GM10266 (cell line): Measurements from ENCODE around the gene UCKL1.

Experiments
- DNase-seq: peaks from one replicate; pipeline ENCODE4 v3.0.0; 2012; ENCODE audit errors: extremely low spot score
- TF ChIP-seq, protein P1 (sequence below): IDR thresholded peaks from 2 replicates; pipeline ENCODE4 v1.5.1; 2012; ENCODE audit warnings: mild to moderate bottlenecking, low read depth; ENCODE audit not compliant: control insufficient read depth, insufficient read depth; ENCODE audit errors: missing control alignments

Gene UCKL1

DNA sequence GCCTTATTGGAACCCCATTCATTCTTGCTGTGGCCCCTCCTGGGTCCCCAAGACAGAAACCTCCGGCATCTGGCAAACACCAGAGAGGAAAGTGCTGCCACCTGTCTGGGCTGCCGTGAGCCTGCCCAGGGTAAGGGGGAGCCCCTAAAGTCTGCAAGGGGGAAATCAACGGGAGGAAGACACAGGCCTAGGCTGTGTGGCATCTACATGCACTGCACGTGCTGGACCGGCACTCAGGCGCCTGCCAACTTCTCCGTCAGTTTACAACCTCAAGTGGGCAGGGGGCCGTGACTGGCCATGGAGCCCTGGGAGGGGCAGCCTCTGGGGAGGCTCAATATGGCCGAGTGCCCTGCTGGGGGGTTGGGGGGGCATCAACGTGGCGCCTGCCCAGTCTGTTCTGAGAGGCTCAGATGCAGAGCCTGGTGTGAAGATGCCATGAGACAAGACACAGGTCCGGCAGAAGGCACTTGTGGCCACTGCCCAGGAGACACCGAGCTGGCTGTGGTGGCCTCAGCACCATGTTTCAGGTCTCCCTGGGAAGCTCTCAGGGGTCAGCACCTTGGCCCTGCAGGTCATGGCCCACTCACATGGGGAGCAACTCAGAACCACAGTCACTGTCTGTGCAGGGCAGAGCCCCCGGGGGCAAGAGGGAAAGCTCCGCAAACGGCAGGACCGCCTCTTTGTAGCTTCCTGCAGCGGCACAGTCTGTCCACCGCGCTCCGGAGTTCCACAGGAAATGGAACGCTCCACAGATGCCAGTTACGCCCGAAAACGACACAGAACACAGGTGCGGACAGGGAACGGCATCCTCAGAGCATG lies 8.4 kb downstream of the UCKL1 start:
- DNase-seq, result no peak

DNA sequence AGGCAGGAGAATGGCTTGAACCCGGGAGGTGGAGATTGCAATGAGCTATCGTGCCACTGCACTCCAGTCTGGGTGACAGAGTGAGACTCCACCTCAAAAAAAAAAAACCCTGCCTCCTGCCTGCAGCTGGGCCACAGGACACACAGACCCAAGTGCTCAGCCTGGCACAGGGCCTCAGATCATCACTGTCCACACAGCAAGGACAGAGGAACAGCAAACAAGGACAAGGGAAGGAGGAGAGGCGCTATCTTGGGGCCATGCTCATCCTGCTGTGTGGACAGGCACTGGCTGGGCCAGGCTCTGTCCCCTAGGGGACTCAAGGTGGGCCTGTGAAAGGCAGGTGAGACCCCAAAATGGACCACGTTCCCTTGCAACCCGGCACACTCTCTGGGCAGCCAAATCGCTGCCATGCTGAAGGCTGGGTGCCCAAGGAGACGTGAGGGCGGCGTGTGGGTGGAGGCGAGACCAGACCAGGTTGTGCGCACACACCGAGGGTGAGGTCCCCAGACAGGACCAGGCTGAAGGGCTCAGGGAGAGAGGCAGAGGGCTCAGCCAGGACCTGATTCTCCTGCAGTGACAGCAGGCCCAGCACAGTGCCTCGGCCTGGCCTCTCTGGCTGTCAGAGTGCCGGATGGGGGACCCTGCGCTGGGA lies 9.1 kb downstream of the UCKL1 start:
- no peak for DNase-seq
- TF ChIP-seq, protein P1, sequence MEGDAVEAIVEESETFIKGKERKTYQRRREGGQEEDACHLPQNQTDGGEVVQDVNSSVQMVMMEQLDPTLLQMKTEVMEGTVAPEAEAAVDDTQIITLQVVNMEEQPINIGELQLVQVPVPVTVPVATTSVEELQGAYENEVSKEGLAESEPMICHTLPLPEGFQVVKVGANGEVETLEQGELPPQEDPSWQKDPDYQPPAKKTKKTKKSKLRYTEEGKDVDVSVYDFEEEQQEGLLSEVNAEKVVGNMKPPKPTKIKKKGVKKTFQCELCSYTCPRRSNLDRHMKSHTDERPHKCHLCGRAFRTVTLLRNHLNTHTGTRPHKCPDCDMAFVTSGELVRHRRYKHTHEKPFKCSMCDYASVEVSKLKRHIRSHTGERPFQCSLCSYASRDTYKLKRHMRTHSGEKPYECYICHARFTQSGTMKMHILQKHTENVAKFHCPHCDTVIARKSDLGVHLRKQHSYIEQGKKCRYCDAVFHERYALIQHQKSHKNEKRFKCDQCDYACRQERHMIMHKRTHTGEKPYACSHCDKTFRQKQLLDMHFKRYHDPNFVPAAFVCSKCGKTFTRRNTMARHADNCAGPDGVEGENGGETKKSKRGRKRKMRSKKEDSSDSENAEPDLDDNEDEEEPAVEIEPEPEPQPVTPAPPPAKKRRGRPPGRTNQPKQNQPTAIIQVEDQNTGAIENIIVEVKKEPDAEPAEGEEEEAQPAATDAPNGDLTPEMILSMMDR, result no peak

More for the DNA sequence above, 8.4 kb downstream of the UCKL1 start:
- TF ChIP-seq, protein P1, result peak; percentile 30

DNA sequence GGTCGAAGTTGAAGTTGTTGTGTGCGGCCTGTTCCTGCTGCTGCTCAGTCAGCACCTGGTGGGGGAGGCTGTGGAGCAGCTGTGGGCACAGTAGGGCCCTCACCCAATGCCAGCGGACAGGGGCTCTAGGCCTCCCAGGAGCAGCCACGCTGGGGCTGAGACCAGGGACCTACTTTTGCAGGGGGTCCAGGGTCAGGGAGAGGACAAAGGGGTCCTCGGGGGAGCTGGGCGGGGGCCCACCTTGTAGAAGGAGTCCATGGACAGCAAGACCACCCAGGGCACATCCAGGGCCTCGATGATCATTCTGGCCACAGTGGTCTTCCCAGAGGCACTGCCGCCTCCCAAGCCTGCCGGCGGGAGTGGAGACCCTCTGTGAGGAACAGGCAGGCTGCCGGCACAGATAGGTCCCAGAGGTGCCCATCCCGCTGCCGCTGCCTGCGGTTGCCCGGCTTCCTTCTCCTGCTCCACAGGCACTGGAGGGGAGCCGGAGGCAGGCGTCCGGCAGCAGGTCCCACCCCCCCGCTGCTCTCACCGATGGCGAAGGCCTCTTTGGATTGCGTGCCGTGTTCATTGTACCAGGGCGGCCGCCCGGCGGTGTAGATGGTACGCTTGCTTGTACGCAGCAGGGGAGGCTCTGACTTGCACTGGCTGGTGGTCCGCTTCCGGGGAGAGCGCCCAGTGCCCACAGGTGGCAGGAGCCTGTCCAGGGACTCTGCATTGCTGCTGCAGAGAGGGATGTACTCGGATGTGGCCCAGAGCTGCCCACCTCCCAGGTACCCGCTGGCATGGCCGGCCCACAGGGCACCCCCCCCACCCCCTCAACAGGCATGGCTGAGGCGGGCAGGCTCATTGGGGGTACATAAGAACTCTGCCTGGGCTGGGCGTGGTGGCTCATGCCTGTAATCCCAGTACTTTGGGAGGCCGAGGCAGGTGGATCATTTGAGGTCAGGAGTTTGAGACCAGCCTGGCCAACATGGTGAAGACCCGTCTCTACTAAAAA lies 10.0 kb downstream of the UCKL1 start:
- TF ChIP-seq, protein P1, result no peak
- DNase-seq, result no peak

DNA sequence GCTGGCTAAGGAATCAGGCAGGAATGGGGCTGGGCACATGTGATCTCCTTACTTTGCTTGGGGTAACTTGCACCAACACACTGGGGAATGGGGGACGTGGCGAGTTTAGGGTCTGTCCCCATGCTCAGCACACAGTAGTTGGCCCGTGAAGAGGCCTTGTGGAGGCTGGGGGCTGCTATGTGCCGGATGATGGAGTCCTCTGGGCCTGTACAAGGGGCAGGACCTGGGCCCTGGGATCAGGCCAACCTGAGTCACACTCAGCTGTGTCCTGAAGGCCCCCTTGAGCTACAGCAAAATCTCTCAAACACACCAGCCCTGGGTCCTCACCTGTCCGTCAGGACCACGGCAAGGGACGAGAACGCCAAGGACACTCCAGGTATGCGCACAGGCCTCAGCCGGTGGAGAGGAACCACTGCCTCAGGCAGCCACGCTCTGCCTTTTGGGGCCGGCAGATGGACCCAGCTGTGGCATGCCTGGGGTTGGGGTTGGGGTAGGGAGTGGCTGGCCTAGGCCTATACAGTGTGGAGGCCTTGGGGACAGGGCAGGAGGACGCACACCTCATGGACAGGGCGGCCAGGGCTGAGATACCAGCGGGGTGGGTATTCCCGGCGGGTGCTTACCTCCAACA lies 11.1 kb downstream of the UCKL1 start:
- TF ChIP-seq, protein P1, result no peak
- DNase-seq, result no peak

DNA sequence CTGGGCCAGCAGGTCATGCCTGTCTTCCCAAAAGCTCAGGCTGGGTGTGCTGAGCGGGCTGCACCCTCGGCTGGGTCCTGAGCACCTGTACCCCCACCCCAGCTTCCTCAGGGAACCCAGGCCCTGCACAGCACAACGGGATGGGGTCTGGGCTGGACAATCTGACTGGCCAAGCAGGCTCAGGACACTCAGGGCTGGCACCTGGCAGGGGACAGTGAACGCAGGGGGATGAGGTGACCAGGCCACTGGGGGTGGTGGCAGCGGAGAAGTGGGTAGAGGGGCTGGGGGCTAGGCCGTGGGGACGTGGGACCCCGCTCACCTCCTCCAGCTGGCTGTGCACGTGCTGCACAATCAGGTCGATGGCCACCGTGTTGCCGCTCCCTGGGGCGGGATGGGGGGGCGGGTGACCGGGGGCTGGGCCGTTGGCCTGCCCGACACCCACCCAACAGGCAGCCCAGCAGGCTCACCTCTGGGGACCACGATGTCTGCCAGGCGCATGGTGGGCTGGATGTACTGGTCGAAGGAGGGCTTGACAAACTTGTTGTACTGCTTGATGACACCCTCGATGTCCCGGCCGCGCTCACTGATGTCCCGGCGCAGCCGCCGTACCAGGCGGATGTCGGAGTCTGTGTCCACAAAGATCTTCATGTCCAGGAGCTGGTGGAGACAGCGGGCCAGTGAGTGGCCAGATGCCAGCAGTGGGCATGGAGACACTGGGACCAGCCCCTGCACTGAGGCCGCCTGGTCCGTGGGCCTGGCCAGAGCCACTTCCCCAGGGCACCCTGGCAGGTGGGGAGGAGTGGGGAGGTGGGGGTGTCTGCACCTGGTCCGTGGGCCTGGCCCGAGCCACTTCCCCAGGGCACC lies 11.9 kb downstream of the UCKL1 start:
- TF ChIP-seq, protein P1, result no peak
- no peak for DNase-seq

DNA sequence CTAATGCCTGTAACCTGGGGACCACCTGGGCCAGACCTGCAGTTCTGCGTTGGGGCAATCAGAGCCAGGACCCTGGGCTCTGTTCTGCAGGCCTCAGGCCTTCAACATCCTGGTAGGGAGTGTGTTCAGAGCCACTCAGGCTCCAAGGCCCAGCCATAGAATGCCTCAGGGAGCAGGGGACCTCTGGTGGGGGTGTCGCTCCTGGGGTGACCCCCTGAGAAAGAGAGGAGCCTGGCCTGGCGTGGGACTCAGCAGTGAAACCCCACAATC lies 12.5 kb downstream of the UCKL1 start:
- no peak for DNase-seq
- TF ChIP-seq, protein P1, result no peak
